Renal cortical epithelial cell (primary cell): Measurements from ENCODE around the gene DRICH1. TPM values are rescaled to one million over a fixed set of nuclear protein-coding genes. Genes with fewer than 3 reads are reported as not detected.
"Not testable (repeated sequence)": the region's sequence is repeated elsewhere in the genome, so short reads cannot be mapped to it uniquely, and the experiment has no call there.

Experiments used
- DNase-seq: peaks from one replicate; pipeline ENCODE4 v3.0.0-alpha.2; 2011; ENCODE audit warnings: low read depth
- total RNA-seq: library from RNA; depleted of rRNA; stranded (reverse); fragments of >200 nt; gene quantifications from 2 replicates; pipeline ENCODE4 v1.2.3, GENCODE V29; 2014

DRICH1 gene, protein sequence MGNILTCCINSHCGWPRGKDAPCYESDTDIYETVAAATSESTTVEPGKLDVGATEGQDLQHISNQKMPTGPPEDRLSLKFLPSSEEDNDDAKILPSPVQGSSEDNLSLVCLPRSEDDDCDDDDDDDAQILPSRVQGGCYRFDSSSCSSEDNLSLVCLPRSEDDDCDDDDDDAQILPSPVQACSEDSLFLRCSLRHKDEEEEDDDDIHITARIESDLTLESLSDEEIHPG
- total RNA-seq = 0.35 TPM in 1 of 2 replicates, not detected in the other

DNA sequence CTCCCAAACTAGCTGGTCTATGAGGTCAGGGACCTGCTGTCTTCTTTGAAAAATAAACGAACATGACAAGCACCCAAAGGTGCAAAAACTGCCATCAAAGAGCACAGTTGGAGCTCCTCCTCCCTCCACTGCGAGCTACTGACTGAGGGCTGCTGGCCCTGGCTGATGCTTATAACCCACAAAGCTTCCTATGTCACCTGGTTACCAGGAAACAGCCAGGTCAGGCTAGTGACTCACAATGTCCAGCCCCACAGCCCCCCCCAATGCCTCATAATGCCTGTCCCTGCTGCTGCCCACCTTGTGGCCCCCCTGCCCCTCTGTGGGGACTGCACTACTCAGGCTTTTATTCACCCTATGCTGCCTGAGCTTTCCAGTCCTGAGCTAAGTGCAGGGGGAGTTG lies at the start of gene DRICH1:
Gene DRICH1 (minus strand): TSS at position 144 of the 400 bp plus-strand sequence. CDS start 298 bp downstream, outside the sequence.
- DNase-seq = no peak

DNA sequence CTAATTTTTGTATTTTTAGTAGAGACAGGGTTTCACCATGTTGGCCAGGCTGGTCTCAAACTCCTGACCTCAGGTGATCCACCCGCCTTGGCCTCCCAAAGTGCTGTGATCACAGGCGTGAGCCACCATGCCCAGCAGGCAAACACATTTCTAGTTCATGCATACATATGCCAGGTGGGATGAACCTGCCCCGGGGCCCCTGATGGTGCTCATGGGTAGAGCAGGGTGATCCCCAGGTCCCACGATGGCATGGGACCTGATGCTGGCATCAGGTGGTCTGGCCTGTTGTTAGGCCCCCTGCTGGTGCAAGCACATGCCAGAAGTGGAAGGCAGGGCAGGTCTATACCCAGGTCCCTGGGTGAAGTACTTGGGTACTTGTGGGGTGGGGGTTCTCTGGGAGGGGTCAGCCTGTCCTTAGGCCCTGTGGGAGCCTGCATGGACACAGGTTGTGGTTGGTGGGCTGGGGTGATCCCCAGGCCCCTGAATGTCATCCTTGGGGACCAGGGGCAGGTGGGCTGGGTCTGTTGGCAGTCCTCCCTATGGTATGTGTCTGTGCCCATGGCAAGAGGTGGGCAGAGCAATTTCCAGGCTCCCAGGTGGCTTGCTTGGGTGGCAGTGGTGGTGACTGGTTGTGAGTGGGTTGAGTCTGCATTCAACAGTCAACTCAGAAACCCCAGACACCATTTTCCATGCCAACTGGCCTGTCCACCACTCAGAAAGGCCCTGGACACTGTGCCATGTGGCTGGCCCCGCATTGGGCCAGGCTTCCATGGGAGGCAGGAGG lies 49.1 kb upstream of the DRICH1 start:
- no peak for DNase-seq

DNA sequence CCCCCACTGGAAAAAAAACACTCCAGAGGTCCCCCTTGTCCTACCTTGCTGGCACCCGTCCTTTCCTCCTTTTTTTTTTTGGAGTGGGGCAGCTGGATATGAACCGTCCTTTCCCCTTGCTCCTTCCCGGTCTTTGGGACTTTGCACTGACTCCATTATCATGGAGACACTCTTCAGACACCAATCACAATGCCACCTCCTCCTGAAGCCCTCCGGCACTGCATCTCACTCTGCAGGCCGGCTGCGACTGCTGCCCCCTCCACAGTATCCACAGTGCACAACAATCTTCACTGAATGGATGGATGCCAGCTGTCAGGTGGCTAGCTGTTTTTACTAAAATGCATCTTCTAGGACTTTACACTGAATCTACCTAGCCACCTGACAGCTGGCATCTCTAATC lies 46.0 kb upstream of the DRICH1 start:
- DNase-seq = no peak

DNA sequence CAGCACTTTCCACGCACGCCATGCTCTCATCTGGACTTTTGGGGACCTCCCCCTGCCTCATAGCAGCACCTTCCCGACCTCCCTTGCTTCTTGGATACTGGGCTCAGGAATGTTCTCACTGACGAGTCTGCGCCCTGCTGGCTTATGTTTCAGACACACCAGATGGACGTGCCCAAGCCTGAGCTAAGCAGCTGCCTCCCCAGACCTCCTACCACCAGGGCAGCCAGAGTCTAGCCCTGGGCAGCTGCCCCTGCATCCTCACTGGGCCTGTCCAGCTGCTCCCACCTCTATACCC lies 45.5 kb upstream of the DRICH1 start:
- no peak for DNase-seq

DNA sequence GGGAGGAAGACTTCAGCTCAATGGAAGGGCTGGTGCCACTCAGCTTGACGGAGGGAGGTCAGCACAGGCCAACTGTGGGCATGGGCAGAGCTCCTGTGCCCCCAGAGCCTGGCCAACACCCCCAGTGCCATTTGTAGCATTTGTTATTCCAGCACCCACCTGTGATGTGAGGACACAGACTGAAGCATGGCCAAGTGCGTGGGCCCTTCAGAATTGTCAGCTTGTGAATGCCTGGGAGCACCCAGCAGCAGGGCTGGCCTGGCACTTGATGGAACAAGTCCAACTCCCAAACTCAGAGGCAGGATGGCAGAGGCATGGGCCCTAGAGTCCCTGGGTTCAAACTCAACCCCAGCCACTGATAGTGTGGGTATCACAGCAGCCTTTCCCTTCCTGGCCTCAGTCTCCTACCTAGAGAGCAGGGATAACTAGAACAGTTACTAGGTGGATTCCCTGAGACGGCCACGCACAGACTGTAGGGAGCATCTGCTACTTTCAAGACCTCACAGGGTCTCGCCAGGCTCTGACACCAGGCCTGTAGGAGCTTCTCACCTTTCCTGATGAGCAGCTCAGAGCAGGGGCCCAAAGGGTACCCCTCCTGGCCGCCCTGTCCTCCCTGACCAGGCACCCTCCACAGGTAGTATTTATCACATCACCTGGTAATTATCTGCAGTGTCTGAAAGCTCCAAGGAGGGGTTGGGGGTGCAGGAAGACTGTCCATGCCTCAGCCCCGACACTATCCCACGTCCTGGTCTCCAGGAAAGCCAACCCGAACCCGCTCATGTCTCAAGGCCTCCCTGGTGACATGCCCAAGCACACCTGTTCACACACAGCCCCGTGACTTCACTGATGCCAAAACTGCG lies 45.0 kb upstream of the DRICH1 start:
- DNase-seq = not testable (repeated sequence)

DNA sequence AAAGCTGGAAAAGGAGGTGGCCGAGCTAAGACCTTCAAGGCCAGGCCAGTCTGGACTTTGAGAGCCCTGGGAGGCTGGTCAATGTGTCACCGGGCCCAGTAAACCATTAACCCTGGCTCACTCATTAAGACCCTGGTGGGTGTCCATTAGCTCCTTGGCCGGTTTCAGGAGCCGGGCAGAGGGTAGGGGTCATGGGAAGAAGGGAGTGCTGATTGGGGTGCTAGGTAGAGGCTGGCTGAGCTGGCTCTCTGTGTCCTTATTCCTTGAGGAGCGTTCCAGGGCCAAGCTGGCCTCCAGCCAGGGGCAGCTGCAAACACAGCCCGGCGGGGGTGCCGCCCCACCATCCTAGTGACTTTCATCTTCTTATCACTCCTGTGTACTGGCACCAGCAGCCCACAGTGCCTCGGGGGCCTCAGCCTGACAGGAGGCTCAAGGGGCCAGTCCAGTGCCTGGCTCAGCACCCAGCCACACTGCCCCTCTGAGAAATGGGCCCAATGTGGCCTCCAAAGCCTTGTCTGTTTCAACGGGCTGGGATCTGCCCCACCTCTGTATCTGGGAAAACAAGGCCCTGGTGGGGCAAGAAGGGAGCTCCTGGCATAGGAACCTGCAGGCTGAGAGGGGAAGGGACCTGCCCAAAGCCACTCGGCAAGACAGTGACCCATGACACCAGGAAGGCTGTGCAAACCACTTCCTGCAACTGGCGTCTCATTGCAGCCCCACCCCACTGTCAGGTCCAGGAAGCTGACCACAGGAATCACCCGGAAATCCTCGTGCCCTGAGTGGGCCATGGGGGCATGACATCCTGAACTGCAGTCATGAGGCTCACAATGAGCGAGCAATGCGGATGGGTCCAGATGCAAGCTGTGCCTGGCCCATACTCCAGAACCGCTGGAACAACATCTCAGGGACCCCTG lies 43.6 kb upstream of the DRICH1 start:
- DNase-seq = peak; percentile 70

DNA sequence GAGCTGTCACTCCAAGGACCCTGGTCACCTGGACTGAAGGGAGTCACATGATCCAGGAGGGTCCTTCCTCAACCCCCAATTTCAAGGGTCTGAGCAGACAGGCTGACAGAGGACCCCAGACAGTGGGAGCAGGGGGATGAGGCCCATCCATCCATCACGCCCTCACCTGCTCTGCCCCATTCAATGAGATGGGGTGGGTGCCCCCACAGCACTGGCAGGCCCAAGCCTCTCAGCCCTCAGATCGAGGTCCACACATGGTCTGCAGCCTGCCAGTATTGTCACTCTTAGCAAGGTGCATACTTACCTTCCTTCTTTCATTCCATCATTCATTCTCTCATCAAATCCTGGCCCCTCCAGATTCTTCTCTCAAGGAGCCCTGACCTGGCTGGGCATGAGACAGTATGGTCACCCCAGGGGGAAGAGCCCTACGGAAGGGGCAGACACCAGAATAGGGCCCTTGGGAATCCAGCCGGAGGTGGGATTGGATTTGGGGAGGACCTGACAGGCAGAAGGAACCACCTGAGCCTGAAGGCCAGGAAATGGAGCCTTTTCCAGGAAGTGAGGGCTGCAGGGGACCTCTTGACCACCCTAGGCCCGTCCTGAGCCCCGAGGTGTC lies 42.9 kb upstream of the DRICH1 start:
- DNase-seq = not testable (repeated sequence)

DNA sequence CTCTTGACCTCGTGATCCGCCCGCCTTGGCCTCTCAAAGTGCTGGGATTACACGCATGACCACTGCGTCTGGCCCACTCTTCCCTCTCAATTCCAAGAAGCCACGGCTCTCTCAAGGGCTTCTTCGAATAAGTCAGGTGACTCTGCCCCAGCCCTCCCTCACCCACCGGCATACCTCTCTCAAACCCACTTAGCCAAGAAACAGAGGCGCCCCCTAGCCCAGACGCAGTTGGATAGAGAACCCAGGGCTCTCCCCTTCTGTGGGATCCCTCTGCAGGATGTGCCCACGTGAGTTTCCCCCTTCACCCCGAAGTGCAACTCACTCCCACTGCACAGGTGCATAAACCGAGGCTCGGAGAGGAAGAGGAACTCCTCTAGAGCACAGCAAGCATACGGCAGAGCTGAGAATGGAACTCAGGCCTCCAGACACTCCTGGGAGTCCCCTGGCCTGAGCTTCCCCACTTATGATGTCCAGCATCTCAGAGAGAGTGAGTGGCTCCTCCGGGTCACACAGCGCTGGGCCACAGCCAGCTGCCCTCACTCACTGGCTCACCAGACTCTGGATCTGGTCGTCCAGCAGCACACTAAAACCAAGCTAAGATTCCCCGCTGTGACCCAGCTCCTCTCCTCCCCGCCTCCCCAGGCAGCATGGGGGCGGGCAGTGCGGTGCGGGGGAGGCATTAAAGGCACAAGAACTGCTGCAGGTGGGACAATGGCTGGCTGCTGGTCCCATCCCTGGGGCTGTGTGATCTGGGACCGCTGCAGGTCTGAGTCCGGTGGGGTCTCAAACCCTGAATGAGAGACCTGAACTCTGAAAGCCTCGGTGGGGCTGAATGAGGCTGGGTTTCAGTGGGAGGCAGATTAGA lies 41.9 kb upstream of the DRICH1 start:
- peak; percentile 15 for DNase-seq

DNA sequence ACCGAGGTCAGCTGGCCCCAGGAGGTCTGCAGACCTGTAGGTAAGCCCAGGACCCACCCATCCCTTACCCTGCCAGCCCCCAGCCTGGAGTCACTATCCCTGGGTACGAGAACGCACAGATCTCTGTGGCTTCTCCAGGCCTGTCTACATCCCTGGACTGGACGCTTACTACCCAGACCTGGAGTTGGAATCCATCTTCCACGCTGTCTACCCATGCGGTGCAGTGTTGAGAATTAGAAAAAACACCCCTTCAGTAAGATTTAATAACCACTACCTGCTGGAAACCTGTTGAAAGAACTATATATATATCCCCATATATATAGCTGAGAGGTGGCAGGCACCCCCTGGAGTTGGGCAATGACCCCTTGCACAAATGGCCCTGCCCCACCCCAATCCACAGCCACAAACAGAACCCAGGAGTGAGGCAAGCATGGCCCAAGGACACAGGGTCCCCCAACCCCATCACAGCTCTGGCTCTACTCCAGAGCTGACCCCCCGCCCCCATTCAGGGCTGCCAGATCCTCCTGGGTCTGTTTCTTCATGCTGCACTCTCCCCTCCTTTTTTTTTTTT lies 41.0 kb upstream of the DRICH1 start:
- no peak for DNase-seq

DNA sequence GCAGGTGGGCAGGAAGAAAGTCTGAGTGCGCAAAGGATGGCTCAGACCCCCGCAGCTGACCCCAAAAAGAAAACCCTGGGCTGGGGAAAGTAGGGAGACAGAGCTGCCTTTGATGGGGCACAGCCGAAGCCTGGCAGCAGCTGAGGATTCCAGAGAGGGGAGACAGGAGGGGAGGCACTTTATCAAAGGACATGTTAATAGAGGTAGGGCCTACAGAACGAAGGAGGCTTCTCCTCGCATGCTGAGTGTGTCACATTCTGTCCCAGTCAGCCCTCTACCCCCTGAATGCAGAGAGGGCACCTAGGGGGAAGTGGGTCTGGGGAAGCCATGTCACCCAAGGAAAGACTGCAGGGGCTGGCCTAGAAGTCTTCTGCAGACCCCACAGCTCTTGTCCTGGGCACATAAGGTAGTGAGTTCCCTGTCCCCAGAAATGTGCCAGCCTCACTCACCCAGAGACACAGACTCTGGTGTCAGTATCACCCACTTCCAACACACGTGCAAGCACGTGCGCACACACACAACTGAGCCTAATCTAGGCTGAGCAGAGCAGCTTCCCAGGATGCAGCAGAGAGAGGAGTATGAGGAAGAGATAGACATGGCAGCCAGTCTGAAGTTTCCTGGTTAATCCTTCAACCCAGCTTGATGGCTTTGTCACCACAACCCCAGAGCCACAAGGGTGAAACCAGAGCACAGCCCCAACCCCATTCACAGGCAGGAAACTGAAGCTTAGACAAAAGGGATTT lies 40.4 kb upstream of the DRICH1 start:
- not testable (repeated sequence) for DNase-seq

DNA sequence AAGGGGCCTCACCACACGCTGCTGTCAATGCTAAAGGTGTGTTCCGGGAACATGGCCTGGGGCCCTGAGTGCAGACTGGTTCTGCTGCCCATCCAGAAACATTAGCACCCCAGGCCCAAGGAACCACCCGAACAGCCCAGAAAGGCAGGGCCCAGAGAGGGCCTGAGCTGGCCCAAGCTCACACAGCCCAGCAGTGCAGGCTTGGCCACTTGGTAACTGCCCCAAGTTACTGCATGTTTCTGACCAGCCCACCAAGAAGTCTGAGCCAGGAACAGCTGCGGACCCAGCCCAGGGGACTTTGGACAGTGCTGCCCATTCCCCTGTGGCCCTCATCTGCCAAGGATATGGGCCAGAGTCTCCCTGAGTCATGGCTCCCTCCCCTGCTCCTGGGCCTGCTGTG lies 39.3 kb upstream of the DRICH1 start:
- DNase-seq = not testable (repeated sequence)

DNA sequence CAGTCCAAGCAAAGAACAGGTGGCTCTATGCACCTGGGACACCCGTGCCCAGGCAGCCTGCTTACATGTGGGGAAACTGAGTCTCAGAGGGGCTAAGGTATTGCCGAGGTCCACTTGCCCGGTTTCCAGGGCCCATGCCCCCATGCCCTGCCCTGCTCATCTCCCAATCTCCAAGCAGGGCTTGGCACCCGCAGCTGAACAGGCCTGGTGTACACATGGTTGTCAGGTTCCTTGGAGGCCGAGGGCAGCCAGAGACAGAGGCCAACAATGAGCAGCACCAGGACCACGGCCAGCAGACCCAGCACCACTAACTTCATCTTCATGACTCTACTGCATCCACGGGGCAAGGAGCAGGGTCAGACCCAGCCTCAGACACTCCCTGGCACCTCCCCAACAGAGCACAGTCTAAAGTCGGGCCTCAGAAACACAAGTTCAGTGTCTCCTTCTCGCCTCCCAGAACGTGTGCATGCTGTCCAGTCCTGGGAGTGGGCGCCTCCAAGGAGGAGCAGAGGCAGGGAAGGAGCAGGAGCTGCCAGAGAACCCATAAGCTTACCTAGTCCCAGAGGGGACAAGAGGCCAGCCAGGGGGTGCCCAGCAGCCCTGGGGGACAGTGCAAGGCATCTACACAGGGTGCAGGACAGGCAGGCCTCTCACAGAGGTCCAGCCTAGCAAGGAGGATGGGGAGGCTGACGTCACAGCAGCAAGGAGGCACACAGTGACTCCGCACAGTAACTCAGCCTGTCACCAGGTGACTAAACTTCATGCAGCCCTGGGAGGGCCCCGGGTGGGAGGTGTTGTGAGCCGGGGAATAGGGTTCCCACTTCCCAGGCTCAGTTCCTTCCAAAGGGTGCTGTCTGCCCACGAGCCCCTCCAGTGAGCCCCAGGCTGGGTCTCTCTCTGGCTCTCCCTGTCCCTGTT lies 38.5 kb upstream of the DRICH1 start:
- no peak for DNase-seq

DNA sequence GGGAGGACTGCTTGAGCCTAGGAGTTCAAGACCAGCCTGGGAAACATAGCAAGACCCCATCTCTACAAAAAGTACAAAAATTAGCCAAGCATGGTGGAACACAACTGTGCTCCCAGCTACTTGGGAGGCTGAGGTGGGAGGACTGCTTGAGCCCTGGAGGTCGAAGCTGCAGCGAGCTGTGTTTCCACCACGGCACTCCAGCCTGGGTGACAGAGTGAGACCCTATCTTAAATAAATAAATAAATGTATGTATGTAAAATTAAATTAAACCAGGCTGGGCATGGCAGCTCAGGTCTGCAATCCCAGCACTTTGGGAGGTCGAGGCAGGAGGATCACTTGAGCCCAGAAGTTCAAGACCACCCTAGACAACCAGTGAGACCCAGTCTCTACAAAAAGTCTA lies 28.3 kb upstream of the DRICH1 start:
- not testable (repeated sequence) for DNase-seq

DNA sequence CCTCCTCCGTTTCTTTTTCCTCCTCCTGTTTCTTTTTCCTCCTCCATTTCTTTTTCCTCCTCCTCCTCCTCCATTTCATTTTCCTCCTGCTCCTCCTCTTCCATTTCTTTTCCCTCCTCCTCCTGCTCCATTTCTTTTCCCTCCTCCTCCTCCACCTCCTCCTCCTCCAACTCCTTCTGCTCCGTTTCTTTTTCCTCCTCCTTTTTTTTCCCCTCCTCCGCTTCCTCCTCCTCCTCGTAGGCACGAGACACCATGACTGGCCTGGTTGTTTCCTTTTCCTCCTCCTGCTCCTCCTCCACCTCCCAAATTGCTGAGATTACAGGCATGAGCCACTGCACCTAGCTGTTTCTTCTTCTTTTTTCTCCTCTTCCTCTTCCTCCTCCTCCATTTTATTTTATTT lies 25.6 kb upstream of the DRICH1 start:
- no peak for DNase-seq

DNA sequence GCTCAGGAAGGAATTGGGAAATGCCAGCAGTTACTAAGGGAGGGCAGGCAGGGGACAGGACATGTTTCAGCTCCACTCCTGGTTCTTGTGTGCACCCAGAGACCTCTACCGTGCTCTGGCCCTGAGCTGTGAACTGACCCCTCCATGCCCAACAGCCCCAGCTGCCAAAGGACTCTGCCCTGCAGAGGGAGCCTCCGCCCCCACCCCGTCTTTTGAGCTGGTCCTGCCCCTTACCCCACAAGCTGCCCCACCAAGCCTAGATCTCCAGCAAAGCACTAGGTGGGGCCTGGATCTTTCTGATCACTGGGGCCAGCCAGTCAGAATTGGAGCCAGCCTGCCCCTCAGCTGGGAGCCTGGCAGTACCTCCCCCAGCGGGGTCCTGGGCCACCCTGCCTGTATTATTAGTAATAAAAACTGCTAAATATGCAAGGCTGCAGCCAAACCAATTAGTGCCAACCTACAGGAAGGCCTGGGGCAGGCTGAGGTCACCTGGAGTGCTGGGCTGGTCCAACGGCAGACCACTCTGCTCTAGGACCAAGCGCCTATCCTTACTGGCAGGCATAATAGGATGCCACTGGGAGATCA lies 23.9 kb upstream of the DRICH1 start:
- no peak for DNase-seq

DNA sequence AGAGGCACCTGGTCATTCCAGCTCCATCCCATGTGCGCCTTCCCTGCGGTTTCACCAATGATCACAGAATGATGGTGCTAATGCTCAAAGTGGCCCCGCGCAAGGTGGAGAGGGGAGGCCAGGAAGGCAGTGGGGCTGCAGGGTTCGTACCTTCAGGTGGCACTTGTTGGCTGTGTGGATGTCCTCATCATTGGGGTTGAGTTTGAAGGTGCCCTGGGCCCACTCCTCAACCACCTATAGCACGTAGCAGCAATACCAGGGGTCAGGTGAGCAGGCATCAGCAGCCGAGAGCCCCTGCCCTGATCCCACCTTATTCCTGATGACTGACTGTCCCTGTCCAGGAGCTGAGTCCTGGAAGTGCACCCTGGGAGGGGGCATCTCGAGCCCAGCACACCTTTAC lies 20.6 kb upstream of the DRICH1 start:
- DNase-seq = no peak

DNA sequence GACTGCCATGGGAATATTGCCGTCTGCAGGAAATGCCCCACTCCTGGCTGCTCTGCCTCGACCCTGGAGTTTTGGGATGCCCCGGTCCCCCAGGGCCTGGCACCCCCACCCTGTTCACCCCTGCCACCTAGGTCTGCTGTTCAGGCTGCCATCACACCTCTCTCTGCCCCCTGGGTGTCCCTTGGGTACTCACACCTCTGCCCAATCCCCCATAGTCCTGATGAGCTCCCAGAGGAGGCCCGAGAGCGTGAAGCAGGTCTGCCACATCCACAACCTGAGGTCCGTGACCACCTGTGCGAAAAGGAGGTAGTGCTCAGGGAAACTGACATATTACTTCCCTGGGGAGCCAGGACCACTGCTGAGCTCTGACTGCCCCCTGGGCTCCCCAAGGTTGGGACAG lies 20.2 kb upstream of the DRICH1 start:
- DNase-seq = no peak

DNA sequence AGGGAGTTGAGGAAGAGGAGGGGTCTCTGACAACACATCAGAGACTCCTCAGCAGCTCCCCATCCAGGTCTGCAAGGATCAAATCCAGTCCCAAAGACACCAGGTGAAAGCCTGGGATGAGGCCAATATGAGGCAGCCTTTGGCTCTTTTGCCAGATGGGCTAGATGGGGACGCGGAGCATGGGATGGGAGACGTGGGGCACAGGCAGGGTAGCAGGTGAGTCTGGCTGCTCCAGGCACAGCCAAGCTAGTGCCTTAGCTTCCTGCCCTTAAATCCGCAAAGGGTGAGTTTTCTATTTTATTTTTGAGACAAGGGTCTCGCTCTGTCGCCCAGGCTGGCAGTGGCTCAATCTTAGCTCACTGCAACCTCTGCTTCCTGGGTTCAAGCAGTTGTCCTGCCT lies 19.6 kb upstream of the DRICH1 start:
- no peak for DNase-seq
